ENCODE data around the gene EML1. TPM values are rescaled to one million over a fixed set of nuclear protein-coding genes. Genes with fewer than 3 reads are reported as not detected.
A peak's percentile ranks its signal among the peaks of the same experiment; 100 is the strongest.

EML1 gene
- total and polyA plus RNA-seq, 2 of the 13 experiments (the other 11 are each of a cell fraction or from before 2014, with no cell fraction given) = 0.59 to 1.7 TPM

DNA sequence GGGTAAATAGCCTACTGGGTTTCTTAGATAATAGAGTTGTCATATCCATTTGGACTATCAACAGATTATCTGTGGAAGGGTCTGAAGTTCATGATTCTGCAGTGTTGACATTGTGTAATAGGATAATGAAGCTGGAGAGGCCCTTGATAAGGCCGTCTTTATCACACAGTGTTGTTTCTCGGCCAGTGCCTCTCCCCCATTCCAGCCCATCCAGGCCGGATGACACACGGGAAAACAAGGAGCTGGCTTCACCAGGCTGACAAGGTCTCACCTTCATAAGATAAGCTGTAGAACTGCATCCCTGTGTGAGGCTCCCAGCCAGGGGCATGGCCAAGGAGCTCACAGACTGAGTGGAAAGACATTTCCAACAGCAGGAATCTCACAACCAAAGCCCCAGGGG, 8.7 kb upstream of the EML1 start (continued):
- TF ChIP-seq, protein P1, sequence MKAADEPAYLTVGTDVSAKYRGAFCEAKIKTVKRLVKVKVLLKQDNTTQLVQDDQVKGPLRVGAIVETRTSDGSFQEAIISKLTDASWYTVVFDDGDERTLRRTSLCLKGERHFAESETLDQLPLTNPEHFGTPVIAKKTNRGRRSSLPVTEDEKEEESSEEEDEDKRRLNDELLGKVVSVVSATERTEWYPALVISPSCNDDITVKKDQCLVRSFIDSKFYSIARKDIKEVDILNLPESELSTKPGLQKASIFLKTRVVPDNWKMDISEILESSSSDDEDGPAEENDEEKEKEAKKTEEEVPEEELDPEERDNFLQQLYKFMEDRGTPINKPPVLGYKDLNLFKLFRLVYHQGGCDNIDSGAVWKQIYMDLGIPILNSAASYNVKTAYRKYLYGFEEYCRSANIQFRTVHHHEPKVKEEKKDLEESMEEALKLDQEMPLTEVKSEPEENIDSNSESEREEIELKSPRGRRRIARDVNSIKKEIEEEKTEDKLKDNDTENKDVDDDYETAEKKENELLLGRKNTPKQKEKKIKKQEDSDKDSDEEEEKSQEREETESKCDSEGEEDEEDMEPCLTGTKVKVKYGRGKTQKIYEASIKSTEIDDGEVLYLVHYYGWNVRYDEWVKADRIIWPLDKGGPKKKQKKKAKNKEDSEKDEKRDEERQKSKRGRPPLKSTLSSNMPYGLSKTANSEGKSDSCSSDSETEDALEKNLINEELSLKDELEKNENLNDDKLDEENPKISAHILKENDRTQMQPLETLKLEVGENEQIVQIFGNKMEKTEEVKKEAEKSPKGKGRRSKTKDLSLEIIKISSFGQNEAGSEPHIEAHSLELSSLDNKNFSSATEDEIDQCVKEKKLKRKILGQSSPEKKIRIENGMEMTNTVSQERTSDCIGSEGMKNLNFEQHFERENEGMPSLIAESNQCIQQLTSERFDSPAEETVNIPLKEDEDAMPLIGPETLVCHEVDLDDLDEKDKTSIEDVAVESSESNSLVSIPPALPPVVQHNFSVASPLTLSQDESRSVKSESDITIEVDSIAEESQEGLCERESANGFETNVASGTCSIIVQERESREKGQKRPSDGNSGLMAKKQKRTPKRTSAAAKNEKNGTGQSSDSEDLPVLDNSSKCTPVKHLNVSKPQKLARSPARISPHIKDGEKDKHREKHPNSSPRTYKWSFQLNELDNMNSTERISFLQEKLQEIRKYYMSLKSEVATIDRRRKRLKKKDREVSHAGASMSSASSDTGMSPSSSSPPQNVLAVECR (CRISPR knock-in tag; IDR thresholded peaks at IDR 0.05; ENCODE audit: borderline replicate concordance) = no peak; the same call in 1 of the 2 replicates
- TF ChIP-seq MEIS1 (CRISPR knock-in tag; IDR thresholded peaks at IDR 0.05; ENCODE audit: borderline replicate concordance) = peak; percentile 69; the same call in 1 of the 2 replicates
- TF ChIP-seq ZNF329 (CRISPR knock-in tag; IDR thresholded peaks at IDR 0.05; ENCODE audit: low read depth) = no peak
- TF ChIP-seq YEATS4 (CRISPR knock-in tag; IDR thresholded peaks at IDR 0.05; ENCODE audit: borderline replicate concordance) = no peak
- TF ChIP-seq CC2D1A (CRISPR knock-in tag; IDR thresholded peaks at IDR 0.05) = no peak
- TF ChIP-seq ZNF20 (CRISPR knock-in tag; IDR thresholded peaks at IDR 0.05) = no peak
- no peak for TF ChIP-seq HIVEP1 (CRISPR knock-in tag; IDR thresholded peaks at IDR 0.05)
- TF ChIP-seq, protein P2, sequence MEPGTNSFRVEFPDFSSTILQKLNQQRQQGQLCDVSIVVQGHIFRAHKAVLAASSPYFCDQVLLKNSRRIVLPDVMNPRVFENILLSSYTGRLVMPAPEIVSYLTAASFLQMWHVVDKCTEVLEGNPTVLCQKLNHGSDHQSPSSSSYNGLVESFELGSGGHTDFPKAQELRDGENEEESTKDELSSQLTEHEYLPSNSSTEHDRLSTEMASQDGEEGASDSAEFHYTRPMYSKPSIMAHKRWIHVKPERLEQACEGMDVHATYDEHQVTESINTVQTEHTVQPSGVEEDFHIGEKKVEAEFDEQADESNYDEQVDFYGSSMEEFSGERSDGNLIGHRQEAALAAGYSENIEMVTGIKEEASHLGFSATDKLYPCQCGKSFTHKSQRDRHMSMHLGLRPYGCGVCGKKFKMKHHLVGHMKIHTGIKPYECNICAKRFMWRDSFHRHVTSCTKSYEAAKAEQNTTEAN (CRISPR knock-in tag; conservative IDR thresholded peaks at IDR 0.05) = no peak
- peak; percentile 78 for TF ChIP-seq TEAD3 (CRISPR knock-in tag; optimal IDR thresholded peaks at IDR 0.05; ENCODE audit: borderline replicate concordance)
- TF ChIP-seq CCAR2 (optimal IDR thresholded peaks at IDR 0.05; ENCODE audit: low read depth, low read length) = no peak
- no peak for TF ChIP-seq PTBP1 (IDR thresholded peaks at IDR 0.05; ENCODE audit: low read depth, low read length, poor library complexity, severe bottlenecking)
- TF ChIP-seq, protein P3, sequence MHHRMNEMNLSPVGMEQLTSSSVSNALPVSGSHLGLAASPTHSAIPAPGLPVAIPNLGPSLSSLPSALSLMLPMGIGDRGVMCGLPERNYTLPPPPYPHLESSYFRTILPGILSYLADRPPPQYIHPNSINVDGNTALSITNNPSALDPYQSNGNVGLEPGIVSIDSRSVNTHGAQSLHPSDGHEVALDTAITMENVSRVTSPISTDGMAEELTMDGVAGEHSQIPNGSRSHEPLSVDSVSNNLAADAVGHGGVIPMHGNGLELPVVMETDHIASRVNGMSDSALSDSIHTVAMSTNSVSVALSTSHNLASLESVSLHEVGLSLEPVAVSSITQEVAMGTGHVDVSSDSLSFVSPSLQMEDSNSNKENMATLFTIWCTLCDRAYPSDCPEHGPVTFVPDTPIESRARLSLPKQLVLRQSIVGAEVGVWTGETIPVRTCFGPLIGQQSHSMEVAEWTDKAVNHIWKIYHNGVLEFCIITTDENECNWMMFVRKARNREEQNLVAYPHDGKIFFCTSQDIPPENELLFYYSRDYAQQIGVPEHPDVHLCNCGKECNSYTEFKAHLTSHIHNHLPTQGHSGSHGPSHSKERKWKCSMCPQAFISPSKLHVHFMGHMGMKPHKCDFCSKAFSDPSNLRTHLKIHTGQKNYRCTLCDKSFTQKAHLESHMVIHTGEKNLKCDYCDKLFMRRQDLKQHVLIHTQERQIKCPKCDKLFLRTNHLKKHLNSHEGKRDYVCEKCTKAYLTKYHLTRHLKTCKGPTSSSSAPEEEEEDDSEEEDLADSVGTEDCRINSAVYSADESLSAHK (CRISPR knock-in tag; IDR thresholded peaks at IDR 0.05; ENCODE audit: borderline replicate concordance) = no peak
- TF ChIP-seq NR2F2 (IDR thresholded peaks at IDR 0.05; ENCODE audit: borderline replicate concordance, low read depth) = peak; percentile 48; the same call in 1 of the 2 replicates
- TF ChIP-seq, protein P4, sequence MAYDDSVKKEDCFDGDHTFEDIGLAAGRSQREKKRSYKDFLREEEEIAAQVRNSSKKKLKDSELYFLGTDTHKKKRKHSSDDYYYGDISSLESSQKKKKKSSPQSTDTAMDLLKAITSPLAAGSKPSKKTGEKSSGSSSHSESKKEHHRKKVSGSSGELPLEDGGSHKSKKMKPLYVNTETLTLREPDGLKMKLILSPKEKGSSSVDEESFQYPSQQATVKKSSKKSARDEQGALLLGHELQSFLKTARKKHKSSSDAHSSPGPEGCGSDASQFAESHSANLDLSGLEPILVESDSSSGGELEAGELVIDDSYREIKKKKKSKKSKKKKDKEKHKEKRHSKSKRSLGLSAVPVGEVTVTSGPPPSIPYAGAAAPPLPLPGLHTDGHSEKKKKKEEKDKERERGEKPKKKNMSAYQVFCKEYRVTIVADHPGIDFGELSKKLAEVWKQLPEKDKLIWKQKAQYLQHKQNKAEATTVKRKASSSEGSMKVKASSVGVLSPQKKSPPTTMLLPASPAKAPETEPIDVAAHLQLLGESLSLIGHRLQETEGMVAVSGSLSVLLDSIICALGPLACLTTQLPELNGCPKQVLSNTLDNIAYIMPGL (CRISPR knock-in tag; IDR thresholded peaks at IDR 0.05; ENCODE audit: borderline replicate concordance in 1 of 2, low read depth in 1 of 2) = no peak
- peak; percentile 40; the same call in 1 of the 2 replicates for TF ChIP-seq SP5 (CRISPR knock-in tag; IDR thresholded peaks at IDR 0.05; ENCODE audit: borderline replicate concordance, low read depth)
- no peak for TF ChIP-seq ZSCAN9 (CRISPR knock-in tag; IDR thresholded peaks at IDR 0.05; ENCODE audit: borderline replicate concordance)
- TF ChIP-seq, protein P5, sequence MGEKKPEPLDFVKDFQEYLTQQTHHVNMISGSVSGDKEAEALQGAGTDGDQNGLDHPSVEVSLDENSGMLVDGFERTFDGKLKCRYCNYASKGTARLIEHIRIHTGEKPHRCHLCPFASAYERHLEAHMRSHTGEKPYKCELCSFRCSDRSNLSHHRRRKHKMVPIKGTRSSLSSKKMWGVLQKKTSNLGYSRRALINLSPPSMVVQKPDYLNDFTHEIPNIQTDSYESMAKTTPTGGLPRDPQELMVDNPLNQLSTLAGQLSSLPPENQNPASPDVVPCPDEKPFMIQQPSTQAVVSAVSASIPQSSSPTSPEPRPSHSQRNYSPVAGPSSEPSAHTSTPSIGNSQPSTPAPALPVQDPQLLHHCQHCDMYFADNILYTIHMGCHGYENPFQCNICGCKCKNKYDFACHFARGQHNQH (CRISPR knock-in tag; IDR thresholded peaks at IDR 0.05) = 0 out of 2 replicates have a peak, but pooled peaks have one; percentile 36
- TF ChIP-seq ZNF839 (CRISPR knock-in tag; IDR thresholded peaks at IDR 0.05; ENCODE audit: borderline replicate concordance) = no peak
- no peak for TF ChIP-seq TCF7L2 (IDR thresholded peaks at IDR 0.05; ENCODE audit: low read depth, low read length)
